BJ (cell line): Measurements from ENCODE around the gene SUSD5. TPM values are rescaled to one million over a fixed set of nuclear protein-coding genes. Genes with fewer than 3 reads are reported as not detected.

ENCODE experiments used
- CTCF ChIA-PET: fragments of 350-600 bp; formaldehyde crosslinking; extraction: SDS; loops from one replicate; lab custom pipeline; 2021; ENCODE audit warnings: antibody characterized with exemption, inconsistent platforms; lab: Yijun Ruan, JAX
- POLR2A ChIA-PET: fragments of 300-600 bp; sonication (Branson Sonifier 250); formaldehyde crosslinking; extraction: SDS; loops from one replicate; lab custom pipeline; 2021; ENCODE audit warnings: antibody characterized with exemption; lab: Charles Lee
- DNase-seq: peaks from one replicate; pipeline ENCODE4 v3.0.0-alpha.2; 2011; ENCODE audit warnings: low read depth
- H3K27me3 ChIP-seq: 2 replicates; pipeline ENCODE4 v1.6.0; 2011; ENCODE audit warnings: low read length; ENCODE audit not compliant: control insufficient read depth, insufficient read depth
- H3K36me3 ChIP-seq: 2 replicates; pipeline ENCODE4 v1.5.1; 2011; ENCODE audit warnings: low read length; ENCODE audit not compliant: control insufficient read depth, insufficient read depth
- H3K4me3 ChIP-seq: 2 replicates; pipeline ENCODE4 v1.5.1; 2011; ENCODE audit warnings: low read depth, mild to moderate bottlenecking, control low read depth, low read length
- polyA plus RNA-seq: library from polyadenylated mRNA; depleted of rRNA; stranded (reverse); fragments of >200 nt; gene quantifications from 2 replicates; pipeline ENCODE4 v1.2.3, GENCODE V29; 2011
- TF ChIP-seq, protein P1 (sequence below): IDR thresholded peaks from 2 replicates; pipeline ENCODE4 v1.5.1; 2011; ENCODE audit warnings: low read depth, mild to moderate bottlenecking, control low read depth, inconsistent platforms, low read length, moderate library complexity; ENCODE audit not compliant: insufficient read depth

The SUSD5 gene
- polyA plus RNA-seq, 1 experiment = 2.5 TPM

- CTCF ChIA-PET = interaction anchor here (1.0 kb wide), 1 partner anchor 198 kb away, joined by 3 read pairs; no protein-coding TSS in a partner anchor
- no peak overlapping the region for H3K4me3 ChIP-seq
- DNase-seq = no peak
- H3K27me3 ChIP-seq = no peaks in the 10 kb centered on the region
- TF ChIP-seq, protein P1, sequence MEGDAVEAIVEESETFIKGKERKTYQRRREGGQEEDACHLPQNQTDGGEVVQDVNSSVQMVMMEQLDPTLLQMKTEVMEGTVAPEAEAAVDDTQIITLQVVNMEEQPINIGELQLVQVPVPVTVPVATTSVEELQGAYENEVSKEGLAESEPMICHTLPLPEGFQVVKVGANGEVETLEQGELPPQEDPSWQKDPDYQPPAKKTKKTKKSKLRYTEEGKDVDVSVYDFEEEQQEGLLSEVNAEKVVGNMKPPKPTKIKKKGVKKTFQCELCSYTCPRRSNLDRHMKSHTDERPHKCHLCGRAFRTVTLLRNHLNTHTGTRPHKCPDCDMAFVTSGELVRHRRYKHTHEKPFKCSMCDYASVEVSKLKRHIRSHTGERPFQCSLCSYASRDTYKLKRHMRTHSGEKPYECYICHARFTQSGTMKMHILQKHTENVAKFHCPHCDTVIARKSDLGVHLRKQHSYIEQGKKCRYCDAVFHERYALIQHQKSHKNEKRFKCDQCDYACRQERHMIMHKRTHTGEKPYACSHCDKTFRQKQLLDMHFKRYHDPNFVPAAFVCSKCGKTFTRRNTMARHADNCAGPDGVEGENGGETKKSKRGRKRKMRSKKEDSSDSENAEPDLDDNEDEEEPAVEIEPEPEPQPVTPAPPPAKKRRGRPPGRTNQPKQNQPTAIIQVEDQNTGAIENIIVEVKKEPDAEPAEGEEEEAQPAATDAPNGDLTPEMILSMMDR = no peak
- POLR2A ChIA-PET = no interaction called here
- H3K36me3 ChIP-seq = no peaks in the 10 kb centered on the region
These were observed 43.7 kb downstream of the SUSD5 start for GRCh38 chr3:33174711-33175414.

- ChIA-PET POLR2A (no interaction called here), CTCF (no interaction called here)
- Histone ChIP-seq H3K27me3 (no peaks in the 10 kb centered on the region), H3K36me3 (no peaks in the 10 kb centered on the region), H3K4me3 (no peak overlapping the region)
- no peak for DNase-seq
- TF ChIP-seq, protein P1 = no peak
These were observed 44.5 kb downstream of the SUSD5 start for GRCh38 chr3:33174095-33174494.

DNA sequence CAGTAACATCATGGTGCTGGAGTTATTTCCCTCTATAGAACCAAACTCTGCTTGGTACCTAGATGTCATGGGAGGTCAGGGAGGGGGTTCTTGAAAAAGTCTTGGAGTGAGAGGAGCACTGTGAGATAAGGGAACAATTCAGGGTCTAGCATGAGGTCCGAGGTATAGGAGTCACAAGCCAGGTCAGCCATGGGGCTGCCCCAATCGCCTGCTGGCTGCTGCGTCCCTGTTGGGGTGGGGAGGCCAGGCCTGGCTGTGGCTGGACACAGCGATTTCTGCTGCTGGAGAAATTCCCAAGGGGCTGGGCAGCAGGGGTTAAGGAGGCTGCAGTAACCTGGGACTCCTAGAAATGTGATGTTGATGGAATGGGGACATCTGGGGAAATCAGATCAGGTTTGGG is 44.9 kb downstream of the SUSD5 start:
- H3K27me3 ChIP-seq = no peaks in the 10 kb centered on the region
- DNase-seq = no peak
- H3K36me3 ChIP-seq = no peaks in the 10 kb centered on the region
- no peak overlapping the region for H3K4me3 ChIP-seq
- ChIA-PET CTCF (interaction anchor here (0.5 to 1.2 kb wide), 3 partner anchors 9 to 501 kb away, joined by 3 read pairs; no protein-coding TSS in a partner anchor), POLR2A (no interaction called here)
- TF ChIP-seq, protein P1 = no peak

- no peaks in the 10 kb centered on the region for H3K27me3 ChIP-seq
- CTCF ChIA-PET = interaction anchor here (0.5 to 1.2 kb wide), 3 partner anchors 9 to 501 kb away, joined by 3 read pairs; no protein-coding TSS in a partner anchor
- POLR2A ChIA-PET = no interaction called here
- TF ChIP-seq, protein P1 = no peak
- DNase-seq = no peak
- no peak overlapping the region for H3K4me3 ChIP-seq
- H3K36me3 ChIP-seq = no peaks in the 10 kb centered on the region
These were observed 45.5 kb downstream of the SUSD5 start for GRCh38 chr3:33173103-33173502.

- H3K27me3 ChIP-seq = no peaks in the 10 kb centered on the region
- TF ChIP-seq, protein P1 = no peak
- DNase-seq = no peak
- POLR2A ChIA-PET = no interaction called here
- CTCF ChIA-PET = interaction anchor here (0.6 to 1.0 kb wide), 2 partner anchors 46 to 605 kb away, joined by 3 to 4 read pairs; no protein-coding TSS in a partner anchor
- H3K36me3 ChIP-seq = no peaks in the 10 kb centered on the region
- H3K4me3 ChIP-seq = no peak overlapping the region
These were observed 47.0 kb downstream of the SUSD5 start for GRCh38 chr3:33171580-33171979.
